Ecto neural progenitor cell (in vitro differentiated cells): ENCODE data around the gene CTDP1.
A peak's percentile ranks its signal among the peaks of the same experiment; 100 is the strongest.

Source experiments
- DNase-seq: peaks from one replicate; pipeline ENCODE4 v3.0.0-alpha.2; 2018; ENCODE audit warnings: low spot score

Gene CTDP1

GRCh38 chr18:79679552-79680099 lies at the start of gene CTDP1:
Gene CTDP1, plus strand, starts transcription at chr18:79679803. Its CDS starts 145 bp downstream, at chr18:79679948.
- peak; percentile 93 for DNase-seq

DNA sequence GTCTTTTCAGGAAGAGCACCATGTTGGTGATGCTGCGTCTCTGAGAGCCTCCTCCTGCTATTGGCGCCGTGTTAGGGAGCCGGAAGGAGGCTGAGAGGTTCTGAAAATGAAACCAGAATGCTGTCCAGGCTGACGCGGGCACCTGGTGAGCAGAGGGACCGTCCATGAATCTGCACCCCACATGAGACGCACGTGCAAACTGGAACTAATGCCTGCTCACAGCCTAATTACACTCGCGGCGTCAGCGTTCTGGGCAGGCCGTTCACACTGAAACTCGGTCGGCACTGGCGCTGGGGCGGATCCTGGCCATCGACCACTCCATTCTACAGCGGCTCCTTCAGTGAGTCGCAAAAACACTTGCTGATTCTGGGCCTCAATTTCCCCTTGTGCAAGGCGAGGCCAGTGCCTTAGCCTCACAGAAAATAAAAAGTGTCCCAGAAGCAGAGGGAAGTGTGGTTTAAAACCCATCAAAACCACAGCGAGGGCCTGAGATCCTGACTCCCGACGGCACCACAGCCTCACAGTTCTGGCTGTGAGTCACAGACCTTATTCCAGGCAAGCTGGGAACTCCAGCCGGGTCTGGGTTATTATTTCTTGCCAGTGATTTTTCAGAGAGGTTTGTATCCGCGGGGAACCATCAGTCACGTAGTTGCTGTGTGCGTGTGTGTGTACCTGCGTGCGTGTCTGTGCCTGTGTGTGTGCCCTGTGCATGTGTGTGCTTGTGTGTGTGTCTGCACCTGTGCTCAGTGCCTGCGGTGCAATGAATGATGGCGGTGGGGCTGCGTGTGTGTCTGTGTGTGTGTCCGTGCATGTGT lies 49.1 kb upstream of the CTDP1 start:
- DNase-seq, result peak; percentile 40

- DNase-seq, result peak; percentile 36
These were observed 48.5 kb upstream of the CTDP1 start for GRCh38 chr18:79631096-79631507.

GRCh38 chr18:79631761-79632446 lies 47.7 kb upstream of the CTDP1 start:
- peak; percentile 22 for DNase-seq

DNA sequence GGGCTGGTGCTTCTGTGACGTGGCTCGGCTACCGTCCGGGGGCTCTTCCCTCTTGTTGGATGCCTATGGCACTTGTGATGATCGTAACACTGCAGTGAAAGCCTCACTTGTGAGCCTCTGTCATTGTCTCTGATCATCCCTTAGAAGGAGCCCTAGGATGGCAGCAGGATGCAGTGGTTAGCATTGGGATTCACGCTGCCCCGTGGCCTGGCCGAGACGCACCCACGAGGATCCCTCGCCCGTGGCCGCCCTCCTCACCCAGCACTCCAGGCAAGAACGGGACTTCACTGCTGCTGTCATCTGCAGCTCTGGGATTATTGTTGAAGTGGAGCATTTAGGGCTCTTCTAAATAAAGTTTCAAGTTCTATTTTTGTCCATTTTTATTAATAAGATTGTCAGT lies 46.8 kb upstream of the CTDP1 start:
- no peak for DNase-seq

- no peak for DNase-seq
These were observed 45.4 kb upstream of the CTDP1 start for GRCh38 chr18:79634186-79634585.

- peak; percentile 28 for DNase-seq
These were observed 44.8 kb upstream of the CTDP1 start for GRCh38 chr18:79634593-79635426.

DNA sequence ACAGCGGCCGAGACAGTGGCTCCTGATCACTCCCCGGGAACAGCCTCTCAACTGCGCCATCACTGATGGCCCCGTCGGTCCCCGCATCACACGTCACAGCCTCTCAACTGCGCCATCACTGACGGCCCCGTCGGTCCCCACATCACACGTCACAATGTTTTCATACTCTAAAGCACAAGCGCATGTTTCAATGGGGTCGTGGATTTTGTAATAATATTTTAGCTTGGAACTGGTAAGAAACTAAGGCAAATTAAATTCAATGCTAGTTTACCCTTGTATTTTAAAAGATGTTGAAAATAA lies 44.2 kb upstream of the CTDP1 start:
- DNase-seq, result peak; percentile 30

- DNase-seq, result peak; percentile 46
These were observed 42.3 kb upstream of the CTDP1 start for GRCh38 chr18:79637181-79637920.

- DNase-seq, result peak; percentile 41
These were observed 41.4 kb upstream of the CTDP1 start for GRCh38 chr18:79637921-79638909.

GRCh38 chr18:79639072-79639829 lies 40.4 kb upstream of the CTDP1 start:
- no peak for DNase-seq

DNA sequence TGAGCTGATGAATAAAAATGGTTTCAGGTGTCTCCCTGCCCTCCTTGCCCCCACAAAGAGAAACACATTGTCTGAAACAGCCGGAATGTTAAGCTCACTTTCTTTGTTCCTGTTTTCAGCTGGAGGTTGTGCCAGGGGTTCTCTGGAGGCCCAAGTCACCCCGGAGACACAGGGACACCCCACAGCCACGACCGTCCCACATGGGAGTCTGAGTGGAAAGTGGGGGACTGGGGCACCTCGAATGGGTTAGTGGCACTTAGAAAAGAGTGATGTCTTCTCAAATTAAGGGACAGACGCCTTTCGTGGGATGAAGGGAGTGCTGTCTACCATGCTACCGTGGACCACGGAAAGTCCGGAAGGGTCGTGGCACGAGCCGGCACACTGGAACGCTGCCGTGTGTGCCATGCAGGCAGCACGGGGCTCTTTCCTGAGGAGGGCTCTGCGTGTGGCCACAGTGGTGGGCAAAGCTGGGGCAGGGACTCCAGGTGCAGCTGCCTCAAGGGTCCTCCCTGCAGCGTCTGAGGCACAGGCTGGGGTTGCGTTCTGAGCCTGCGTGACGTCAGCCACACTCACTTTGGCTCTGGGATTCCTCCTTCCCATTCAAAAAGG lies 39.4 kb upstream of the CTDP1 start:
- no peak for DNase-seq

DNA sequence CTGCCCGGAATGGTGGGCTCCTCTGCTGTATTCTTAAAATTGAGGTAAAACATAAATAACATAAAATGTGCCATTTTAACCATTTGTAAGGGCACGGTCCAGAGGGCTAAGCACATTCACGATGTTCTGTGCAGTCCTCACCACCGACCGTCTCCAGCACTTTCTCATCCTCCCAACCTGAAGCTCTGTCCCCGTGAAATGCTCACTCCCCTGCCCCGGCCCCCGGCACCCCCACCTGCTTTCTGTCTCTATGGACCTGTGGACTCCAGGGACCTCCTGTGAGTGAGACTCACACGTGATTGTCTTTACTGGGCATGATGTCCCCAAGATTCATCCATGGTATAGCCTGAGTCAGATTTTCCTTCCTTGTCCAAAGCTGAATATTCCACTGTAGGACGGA lies 38.7 kb upstream of the CTDP1 start:
- no peak for DNase-seq

GRCh38 chr18:79641722-79642497 lies 37.7 kb upstream of the CTDP1 start:
- no peak for DNase-seq

DNA sequence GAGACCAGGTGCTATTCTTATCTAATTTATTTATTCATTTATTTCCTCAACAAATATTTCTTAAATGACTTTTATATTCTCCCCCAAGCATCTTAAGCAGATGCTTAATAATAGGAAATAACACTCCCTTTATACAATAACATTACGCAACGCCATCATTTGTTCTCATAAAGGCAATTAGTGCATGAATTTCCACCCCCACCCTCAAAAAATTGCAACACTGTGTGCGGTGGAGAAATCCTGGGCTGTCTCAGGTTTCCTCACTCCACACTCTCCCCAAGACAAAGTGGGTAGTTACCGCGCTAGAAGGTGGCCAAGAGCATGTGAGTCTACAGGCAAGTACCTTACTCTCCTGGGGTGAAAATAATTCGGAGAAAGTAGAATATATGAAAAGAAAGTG lies 37.0 kb upstream of the CTDP1 start:
- no peak for DNase-seq

- no peak for DNase-seq
These were observed 36.3 kb upstream of the CTDP1 start for GRCh38 chr18:79643054-79643984.

GRCh38 chr18:79644006-79644665 lies 35.5 kb upstream of the CTDP1 start:
- DNase-seq, result peak; percentile 85
